ENCODE measurements around the gene KRTAP16-1.

Gene KRTAP16-1

DNA sequence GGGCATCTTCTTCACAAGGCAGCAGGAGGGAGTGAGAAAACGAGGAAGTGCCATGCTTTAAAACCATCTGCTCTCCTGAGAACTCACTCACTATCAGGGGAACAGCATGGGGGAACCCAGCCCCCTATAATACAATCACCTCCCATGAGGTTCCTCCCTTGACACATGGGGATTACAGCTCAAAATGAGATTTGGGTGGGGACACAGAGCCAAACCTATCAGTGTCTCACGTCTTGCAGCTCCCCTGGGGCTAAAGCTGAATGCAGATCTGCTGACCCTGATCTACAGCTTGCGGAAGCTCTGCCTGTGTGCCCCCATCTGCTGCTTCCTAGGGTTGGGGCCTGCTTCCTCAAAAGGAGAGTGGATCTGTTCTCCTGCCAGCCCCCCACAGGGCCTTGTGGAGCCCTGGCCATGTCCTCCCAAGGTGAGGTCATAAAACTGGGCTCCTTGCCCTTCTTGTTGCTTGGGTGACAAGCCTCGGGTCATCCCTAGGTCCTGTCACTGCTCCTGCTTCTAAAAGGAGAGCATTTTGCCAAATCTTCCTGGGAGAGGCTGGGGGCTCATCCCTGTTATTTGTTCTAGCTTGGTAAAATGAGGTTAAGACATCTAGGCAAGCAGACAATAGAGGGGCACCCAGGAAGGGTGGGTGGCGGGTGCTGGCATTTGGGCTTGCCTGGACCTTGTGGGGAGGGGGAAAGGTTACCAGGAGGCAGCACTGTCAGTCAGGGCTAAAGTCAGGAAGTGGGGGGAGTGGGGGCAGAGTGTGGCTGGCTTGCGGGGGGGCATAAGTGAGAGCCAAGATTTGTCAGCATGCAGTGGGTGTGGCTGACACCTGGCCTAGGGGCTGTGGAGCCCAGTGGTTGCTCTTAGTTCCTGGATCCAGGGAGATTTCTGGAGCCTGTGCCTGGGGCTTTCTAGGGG lies 25.5 kb upstream of the KRTAP16-1 start:
- TF ChIP-seq TAF1 (IDR thresholded peaks at IDR 0.05; ENCODE audit: borderline replicate concordance, insufficient read depth, low read length) (no peak), SIN3A (IDR thresholded peaks at IDR 0.05; ENCODE audit: borderline replicate concordance, insufficient read depth, low read length) (no peak), FOXP2 (optimal IDR thresholded peaks at IDR 0.05; ENCODE audit: borderline replicate concordance, extremely low read depth, extremely low read length, insufficient read depth) (no peak), POLR2AphosphoS5 (IDR thresholded peaks at IDR 0.05; ENCODE audit: low read depth, low read length) (no peak)
- TF ChIP-seq, protein P1, sequence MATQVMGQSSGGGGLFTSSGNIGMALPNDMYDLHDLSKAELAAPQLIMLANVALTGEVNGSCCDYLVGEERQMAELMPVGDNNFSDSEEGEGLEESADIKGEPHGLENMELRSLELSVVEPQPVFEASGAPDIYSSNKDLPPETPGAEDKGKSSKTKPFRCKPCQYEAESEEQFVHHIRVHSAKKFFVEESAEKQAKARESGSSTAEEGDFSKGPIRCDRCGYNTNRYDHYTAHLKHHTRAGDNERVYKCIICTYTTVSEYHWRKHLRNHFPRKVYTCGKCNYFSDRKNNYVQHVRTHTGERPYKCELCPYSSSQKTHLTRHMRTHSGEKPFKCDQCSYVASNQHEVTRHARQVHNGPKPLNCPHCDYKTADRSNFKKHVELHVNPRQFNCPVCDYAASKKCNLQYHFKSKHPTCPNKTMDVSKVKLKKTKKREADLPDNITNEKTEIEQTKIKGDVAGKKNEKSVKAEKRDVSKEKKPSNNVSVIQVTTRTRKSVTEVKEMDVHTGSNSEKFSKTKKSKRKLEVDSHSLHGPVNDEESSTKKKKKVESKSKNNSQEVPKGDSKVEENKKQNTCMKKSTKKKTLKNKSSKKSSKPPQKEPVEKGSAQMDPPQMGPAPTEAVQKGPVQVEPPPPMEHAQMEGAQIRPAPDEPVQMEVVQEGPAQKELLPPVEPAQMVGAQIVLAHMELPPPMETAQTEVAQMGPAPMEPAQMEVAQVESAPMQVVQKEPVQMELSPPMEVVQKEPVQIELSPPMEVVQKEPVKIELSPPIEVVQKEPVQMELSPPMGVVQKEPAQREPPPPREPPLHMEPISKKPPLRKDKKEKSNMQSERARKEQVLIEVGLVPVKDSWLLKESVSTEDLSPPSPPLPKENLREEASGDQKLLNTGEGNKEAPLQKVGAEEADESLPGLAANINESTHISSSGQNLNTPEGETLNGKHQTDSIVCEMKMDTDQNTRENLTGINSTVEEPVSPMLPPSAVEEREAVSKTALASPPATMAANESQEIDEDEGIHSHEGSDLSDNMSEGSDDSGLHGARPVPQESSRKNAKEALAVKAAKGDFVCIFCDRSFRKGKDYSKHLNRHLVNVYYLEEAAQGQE (IDR thresholded peaks at IDR 0.05; ENCODE audit: insufficient read depth in 1 of 2, low read depth in 2 of 2, low read length in 2 of 2), result no peak

DNA sequence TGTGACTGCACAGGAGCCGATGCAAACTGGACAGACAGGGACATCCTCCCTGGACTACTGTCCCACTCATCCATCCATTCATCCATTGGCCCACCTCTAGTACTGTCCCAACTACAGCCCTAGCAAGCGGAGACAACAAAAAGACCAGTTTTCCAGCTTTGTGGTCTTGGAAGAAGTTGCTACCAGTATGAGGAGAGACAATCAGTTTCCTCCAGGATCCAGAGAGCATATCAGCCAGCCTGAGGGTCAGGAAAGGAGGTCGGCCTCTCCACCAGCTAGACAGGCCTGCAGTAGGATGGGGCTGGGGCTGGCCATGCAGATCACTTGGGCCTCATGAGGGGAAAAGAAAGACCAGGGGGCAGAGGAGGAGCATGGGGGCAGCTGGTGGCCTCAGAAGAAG lies 24.7 kb upstream of the KRTAP16-1 start:
- TF ChIP-seq POLR2AphosphoS5 (IDR thresholded peaks at IDR 0.05; ENCODE audit: low read depth, low read length) (no peak), TAF1 (IDR thresholded peaks at IDR 0.05; ENCODE audit: borderline replicate concordance, insufficient read depth, low read length) (no peak), FOXP2 (optimal IDR thresholded peaks at IDR 0.05; ENCODE audit: borderline replicate concordance, extremely low read depth, extremely low read length, insufficient read depth) (no peak), SIN3A (IDR thresholded peaks at IDR 0.05; ENCODE audit: borderline replicate concordance, insufficient read depth, low read length) (no peak)
- TF ChIP-seq, protein P1 (IDR thresholded peaks at IDR 0.05; ENCODE audit: insufficient read depth in 1 of 2, low read depth in 2 of 2, low read length in 2 of 2), result no peak

GRCh38 chr17:41333098-41333497 lies 24.0 kb upstream of the KRTAP16-1 start:
- TF ChIP-seq, protein P1 (IDR thresholded peaks at IDR 0.05; ENCODE audit: insufficient read depth in 1 of 2, low read depth in 2 of 2, low read length in 2 of 2), result no peak
- no peak for TF ChIP-seq SIN3A (IDR thresholded peaks at IDR 0.05; ENCODE audit: borderline replicate concordance, insufficient read depth, low read length)
- TF ChIP-seq POLR2AphosphoS5 (IDR thresholded peaks at IDR 0.05; ENCODE audit: low read depth, low read length), result no peak
- no peak for TF ChIP-seq FOXP2 (optimal IDR thresholded peaks at IDR 0.05; ENCODE audit: borderline replicate concordance, extremely low read depth, extremely low read length, insufficient read depth)
- TF ChIP-seq TAF1 (IDR thresholded peaks at IDR 0.05; ENCODE audit: borderline replicate concordance, insufficient read depth, low read length), result no peak

- TF ChIP-seq SIN3A (IDR thresholded peaks at IDR 0.05; ENCODE audit: borderline replicate concordance, insufficient read depth, low read length) (no peak), FOXP2 (optimal IDR thresholded peaks at IDR 0.05; ENCODE audit: borderline replicate concordance, extremely low read depth, extremely low read length, insufficient read depth) (no peak), POLR2AphosphoS5 (IDR thresholded peaks at IDR 0.05; ENCODE audit: low read depth, low read length) (no peak), TAF1 (IDR thresholded peaks at IDR 0.05; ENCODE audit: borderline replicate concordance, insufficient read depth, low read length) (no peak)
- TF ChIP-seq, protein P1 (IDR thresholded peaks at IDR 0.05; ENCODE audit: insufficient read depth in 1 of 2, low read depth in 2 of 2, low read length in 2 of 2), result no peak
Observed at GRCh38 chr17:41332239-41332638, 23.1 kb upstream of the KRTAP16-1 start.

Measured in PFSK-1 (cell line).